HG03159 (cell line): ENCODE data around the gene EPHA10.
A peak's percentile ranks its signal among the peaks of the same experiment; 100 is the strongest.

Experiments
- ATAC-seq: cut with Tn5 transposase; IDR thresholded peaks from one replicate; pipeline ENCODE4 v1.9.1; 2021; ENCODE audit warnings: mild to moderate bottlenecking, moderate library complexity; ENCODE audit not compliant: unreplicated experiment

Gene EPHA10

GRCh38 chr1:37764888-37765441, at the start of gene EPHA10:
TSS of gene EPHA10 (minus strand) at chr1:37765120. CDS start at chr1:37765066, 54 bp downstream.
- ATAC-seq = no peak

- ATAC-seq = no peak
These were observed 49.3 kb upstream of the EPHA10 start for GRCh38 chr1:37814252-37814651.

GRCh38 chr1:37813529-37814145, 48.7 kb upstream of the EPHA10 start:
- ATAC-seq = no peak

GRCh38 chr1:37811027-37811655, 46.2 kb upstream of the EPHA10 start:
- peak; percentile 46 for ATAC-seq

GRCh38 chr1:37809942-37810341, 45.0 kb upstream of the EPHA10 start:
- ATAC-seq = no peak

- ATAC-seq = peak; percentile 29
These were observed 43.7 kb upstream of the EPHA10 start for GRCh38 chr1:37808369-37809319.

GRCh38 chr1:37807555-37808368, 42.8 kb upstream of the EPHA10 start, which contains the start of the genes C1orf122 and YRDC:
TSS of gene C1orf122 (plus strand) at chr1:37807790. CDS start at chr1:37808405, 615 bp downstream.
TSS of gene YRDC (minus strand) at chr1:37808208. CDS start at chr1:37808180, 28 bp downstream.
- ATAC-seq = peak; percentile 84

- no peak for ATAC-seq
These were observed 42.3 kb upstream of the EPHA10 start for GRCh38 chr1:37807220-37807554.

GRCh38 chr1:37802439-37802838, 37.5 kb upstream of the EPHA10 start:
- no peak for ATAC-seq

- ATAC-seq = no peak
These were observed 32.9 kb upstream of the EPHA10 start for GRCh38 chr1:37797750-37798345.

- ATAC-seq = no peak
These were observed 30.6 kb upstream of the EPHA10 start for GRCh38 chr1:37795340-37796125.

- ATAC-seq = no peak
These were observed 29.7 kb upstream of the EPHA10 start for GRCh38 chr1:37794372-37795339.

- ATAC-seq = no peak
These were observed 29.0 kb upstream of the EPHA10 start, which contains the start of gene MANEAL for GRCh38 chr1:37793773-37794371. TSS of gene MANEAL (plus strand) at chr1:37793847. CDS start at chr1:37794183, 336 bp downstream.

GRCh38 chr1:37792943-37793686, 28.2 kb upstream of the EPHA10 start:
- ATAC-seq = no peak

- ATAC-seq = no peak
These were observed 17.6 kb upstream of the EPHA10 start for GRCh38 chr1:37782491-37782890.

- ATAC-seq = no peak
These were observed 13.7 kb upstream of the EPHA10 start for GRCh38 chr1:37778654-37779053.
